HG03045 (cell line): ENCODE results near the gene HLA-DPA1.
"Not testable (repeated sequence)": the region's sequence is repeated elsewhere in the genome, so short reads cannot be mapped to it uniquely, and the experiment has no call there.

ENCODE experiments used
- ATAC-seq: cut with Tn5 transposase; IDR thresholded peaks from one replicate; pipeline ENCODE4 v1.9.1; 2021; ENCODE audit warnings: mild to moderate bottlenecking, moderate library complexity; ENCODE audit not compliant: unreplicated experiment

The HLA-DPA1 gene

GRCh38 chr6:33073431-33073871 is at the start of gene HLA-DPA1:
HLA-DPA1 (minus strand) TSS chr6:33073649.
- peak; percentile 69 for ATAC-seq

- no peak for ATAC-seq
Observed at GRCh38 chr6:33123181-33123580, 49.7 kb upstream of the HLA-DPA1 start.

DNA sequence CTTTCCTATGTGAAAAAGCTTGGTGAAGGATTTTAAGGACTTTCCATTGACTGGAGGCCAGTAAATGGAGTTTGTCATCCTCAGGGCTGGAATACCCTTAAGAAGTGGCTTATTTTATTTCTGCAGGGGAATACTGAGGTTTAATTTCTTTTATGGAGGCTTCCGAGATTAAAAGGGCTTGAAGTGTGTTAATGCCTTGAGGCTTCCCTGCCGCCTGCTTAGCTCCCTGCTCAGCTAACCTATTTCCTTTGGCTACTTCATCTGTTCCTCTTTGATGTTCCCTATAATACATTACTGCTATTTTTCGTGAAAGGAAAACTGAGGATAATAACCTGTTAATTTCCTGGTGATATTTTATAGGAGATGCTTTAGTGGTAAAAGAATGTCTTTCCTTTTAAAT is 46.6 kb upstream of the HLA-DPA1 start:
- ATAC-seq: no peak

DNA sequence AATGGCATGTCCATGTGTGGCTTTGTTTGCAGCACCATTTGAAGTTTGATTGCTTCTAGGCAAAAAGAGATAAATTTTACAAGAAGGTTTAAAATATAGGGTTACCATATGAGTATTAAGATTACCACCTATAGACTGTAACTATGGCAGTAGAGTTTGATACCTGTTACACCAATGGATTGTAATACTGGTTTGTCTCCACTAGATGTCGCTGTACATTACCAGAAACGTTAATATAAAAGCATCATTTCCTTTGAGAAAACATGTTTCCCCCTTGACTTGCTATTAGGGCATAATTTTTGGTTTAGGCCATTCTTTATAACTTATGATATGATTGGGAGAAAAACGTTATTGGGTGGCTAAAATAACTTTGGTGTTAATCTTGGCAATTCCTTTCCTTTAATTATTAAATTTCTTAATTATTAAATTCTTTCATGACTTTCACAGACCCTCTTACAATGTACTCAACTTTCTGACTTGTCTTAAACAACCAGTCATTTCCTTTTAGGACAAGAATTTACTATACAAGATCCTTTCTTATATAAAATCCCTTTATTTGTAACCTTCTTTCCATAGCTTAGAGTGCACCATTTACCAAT is 45.2 kb upstream of the HLA-DPA1 start:
- no peak for ATAC-seq

DNA sequence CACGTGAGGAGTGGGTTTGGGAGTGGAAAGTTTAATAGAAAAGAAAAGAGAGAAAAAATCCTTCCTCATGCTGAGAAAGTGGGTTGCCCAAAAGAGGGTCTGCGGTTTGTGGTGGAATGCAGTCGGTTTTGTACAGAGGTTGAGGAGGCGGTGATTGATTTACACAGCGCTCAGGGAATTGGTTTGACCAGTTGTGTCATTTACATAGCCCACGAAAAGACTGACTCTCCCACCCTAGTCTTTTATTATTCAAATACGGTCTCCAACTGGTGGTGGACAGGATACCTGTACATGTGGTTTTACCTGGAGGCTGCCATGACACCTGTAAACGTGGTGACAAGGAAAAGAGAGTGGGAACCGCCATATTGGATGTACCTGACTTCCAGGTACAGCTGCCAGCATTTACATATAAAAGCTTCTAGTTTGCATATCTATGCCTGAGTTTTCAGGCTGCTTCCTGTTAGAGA is 44.4 kb upstream of the HLA-DPA1 start:
- no peak for ATAC-seq

GRCh38 chr6:33116841-33117711 is 43.6 kb upstream of the HLA-DPA1 start:
- no peak for ATAC-seq

DNA sequence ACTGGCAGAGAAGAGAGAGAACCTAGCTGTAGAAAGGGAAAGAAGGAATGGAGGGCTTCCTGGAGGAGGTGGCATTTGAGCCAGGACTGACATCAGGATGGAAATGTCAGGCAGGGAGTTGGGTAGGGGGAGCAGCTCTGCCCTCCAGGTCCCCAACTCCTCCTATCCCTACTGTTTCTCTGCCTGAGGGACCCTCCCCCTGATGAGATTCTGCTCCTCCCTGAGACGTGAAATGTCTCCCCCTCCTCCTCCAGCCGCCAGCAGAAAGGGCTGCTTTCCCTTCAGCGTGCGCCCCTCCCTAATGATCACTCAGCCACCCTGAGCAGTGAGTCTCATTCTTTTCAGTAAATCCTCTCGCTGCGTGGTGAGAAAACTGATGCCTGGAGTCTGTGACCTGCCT is 43.0 kb upstream of the HLA-DPA1 start:
- ATAC-seq: no peak

DNA sequence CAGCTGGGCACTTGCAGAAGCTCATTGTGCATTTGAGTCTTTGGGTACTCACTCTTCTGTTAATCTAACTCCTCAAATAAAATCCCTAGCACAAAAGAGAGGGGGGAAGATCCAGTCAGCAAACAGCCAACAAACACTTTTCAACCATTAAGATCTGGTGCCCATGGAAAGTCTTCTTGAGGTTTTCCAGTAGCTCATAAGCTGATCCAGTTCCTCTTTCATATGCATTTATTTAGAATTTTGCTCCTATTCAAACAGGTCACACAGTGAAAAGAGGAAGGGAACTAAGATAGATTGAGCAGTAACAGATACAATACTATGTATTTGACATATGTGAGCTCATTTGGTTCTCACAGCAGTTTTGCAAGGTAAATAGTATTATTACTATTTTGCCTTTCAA is 41.0 kb upstream of the HLA-DPA1 start:
- ATAC-seq: no peak

- ATAC-seq: no peak
Observed at GRCh38 chr6:33113755-33114154, 40.3 kb upstream of the HLA-DPA1 start.

DNA sequence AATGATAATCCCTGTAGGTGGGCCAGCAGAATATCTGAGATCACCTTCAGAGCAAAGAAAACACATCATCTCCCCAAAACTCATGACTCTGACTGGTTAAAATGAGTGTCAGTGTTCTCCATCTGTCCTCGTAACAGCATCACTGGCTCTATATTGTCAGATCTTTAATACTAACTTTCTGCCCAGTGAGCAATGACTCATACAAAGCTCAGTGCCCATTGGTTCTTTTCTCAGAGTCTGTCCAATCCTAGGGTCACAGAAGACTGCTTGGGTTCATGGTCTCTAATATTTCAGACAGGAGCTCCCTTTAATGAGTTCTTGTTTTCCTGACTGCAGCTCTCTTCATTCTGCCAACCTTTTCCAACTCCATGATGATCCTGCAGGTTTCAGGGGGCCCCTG is 38.7 kb upstream of the HLA-DPA1 start:
- ATAC-seq: peak; percentile 81

- ATAC-seq: no peak
Observed at GRCh38 chr6:33108307-33108706, 34.9 kb upstream of the HLA-DPA1 start.

- no peak for ATAC-seq
Observed at GRCh38 chr6:33107641-33108040, 34.2 kb upstream of the HLA-DPA1 start.

- ATAC-seq: no peak
Observed at GRCh38 chr6:33105916-33106871, 32.7 kb upstream of the HLA-DPA1 start.

DNA sequence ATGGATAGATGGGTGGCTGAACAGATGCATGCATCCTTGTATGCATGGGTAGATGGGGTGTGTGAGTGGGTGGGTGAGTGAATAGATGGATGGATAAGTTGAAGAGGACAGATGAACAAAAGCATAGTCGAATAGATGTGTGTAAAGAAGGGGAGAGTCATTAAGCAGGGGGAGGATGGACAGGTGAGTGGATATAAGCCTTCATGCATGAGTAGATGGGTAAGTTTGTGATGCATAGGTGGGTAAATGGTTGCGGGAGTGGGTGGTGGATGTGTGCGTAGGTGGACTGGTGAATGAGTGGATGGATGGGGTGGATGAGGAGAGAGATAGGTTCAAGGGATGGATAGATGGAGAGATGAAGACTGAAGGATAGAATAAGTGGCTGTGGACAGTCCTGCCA is 31.9 kb upstream of the HLA-DPA1 start:
- no peak for ATAC-seq

GRCh38 chr6:33104887-33105286 is 31.4 kb upstream of the HLA-DPA1 start:
- ATAC-seq: no peak

DNA sequence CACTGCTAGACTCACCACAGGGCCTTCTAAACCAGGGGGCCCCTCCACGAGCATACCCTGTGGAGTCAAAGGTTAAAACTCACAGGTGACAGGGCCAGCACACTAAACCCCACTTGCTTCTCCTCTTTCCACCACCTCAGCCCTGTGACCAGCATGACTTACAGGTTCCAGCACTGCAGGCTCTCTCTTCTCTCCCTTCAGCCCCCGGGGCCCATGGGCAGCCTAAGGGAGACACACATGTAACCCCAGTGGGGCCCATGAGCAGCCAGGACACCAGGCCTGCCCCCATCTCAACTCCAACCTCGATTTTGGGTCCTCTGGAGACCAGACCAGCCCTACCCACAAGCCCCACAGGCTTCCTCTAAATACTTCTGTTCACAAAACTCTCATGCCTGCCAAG is 30.3 kb upstream of the HLA-DPA1 start:
- ATAC-seq: no peak

DNA sequence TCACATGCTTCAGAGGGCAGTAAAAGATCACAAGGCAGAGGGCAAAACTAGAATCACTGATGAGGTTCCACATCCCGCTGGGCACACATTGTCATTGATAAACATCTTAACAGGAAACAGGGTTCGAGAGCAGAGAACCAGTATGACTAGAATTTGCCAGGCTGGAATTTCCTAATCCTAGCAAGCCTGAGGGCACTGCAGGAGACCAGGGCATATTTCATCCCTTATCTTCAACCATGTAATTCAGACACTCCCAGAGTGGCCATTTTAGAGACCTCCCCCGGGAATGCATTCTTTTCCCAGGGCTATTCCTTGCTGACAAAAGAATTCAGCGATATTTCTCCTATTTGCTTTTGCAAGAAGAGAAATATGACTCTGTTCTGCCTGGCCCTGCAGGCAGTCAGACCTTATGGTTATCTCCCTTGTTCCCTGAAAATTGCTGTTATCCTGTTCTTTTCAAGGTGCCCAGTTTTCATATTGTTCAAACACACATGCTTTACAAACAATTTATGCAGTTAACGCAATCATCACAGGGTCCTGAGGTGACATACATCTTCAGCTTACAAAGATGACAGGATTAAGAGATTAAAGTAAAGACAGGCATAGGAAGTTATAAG is 27.8 kb upstream of the HLA-DPA1 start:
- ATAC-seq: not testable (repeated sequence)

DNA sequence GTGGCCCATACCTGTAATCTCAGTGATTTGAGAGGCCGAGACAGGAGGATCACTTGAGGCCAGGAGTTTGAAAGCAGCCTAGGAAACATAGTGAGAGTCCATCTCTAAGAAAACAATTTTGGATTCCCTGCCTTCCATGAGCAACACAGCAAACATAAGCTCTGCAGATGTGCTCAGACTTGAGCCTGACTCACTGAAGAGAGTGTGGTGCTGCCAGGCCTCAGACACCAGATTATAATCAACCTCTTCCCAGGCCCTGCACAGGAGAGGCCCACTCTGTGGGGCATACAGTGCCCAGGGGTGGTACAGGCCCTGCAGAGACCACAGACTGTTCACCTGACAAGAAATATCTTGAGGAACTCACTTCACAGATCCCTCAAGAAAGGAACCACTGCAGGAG is 22.2 kb upstream of the HLA-DPA1 start:
- no peak for ATAC-seq

DNA sequence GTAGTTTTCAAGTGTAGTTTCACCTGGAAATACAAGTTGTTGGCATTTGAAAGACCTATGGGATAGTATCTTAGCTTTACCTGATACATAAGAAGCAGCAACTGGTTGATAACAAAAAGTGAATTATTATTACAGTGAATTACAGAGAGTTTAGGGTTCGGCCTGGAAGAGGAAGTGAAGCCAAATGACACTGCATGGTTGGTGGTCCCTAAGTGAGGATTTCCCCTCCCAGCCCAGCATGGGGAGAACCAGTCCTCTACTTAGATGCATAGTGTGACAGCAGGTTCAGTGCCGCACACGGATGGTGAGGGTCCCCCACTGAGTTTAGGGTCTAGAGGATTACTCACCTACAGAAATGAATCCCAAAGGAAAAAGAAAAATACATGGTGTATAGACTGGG is 20.4 kb upstream of the HLA-DPA1 start:
- no peak for ATAC-seq

DNA sequence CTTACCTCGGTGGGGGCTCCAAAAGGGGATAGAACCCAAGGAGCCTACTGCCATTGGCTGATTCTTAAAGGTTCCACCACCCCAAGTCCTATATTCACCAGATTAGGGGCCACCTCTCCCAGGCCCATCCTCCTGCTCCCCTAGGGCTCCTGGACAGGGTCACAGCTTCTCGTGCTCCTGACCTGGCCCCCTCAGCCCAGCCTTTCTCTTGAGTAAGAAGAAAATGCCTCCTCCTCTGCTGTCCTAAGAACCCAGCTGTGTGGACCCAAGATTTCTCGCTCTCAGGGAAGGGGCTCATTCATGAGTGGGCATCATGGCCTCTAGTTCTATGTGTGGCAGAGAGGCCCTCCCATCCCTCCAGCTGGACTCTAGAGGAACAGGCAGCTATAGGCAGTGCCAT is 18.9 kb upstream of the HLA-DPA1 start:
- ATAC-seq: no peak

GRCh38 chr6:33091957-33092356 is 18.5 kb upstream of the HLA-DPA1 start:
- ATAC-seq: no peak
